ENCODE results near the gene RBM45. TPM values are rescaled to one million over a fixed set of nuclear protein-coding genes. Genes with fewer than 3 reads are reported as not detected.

The RBM45 gene
- polyA plus RNA-seq, 4 donors = 17.6 to 24.8 (median 21.9) TPM

DNA sequence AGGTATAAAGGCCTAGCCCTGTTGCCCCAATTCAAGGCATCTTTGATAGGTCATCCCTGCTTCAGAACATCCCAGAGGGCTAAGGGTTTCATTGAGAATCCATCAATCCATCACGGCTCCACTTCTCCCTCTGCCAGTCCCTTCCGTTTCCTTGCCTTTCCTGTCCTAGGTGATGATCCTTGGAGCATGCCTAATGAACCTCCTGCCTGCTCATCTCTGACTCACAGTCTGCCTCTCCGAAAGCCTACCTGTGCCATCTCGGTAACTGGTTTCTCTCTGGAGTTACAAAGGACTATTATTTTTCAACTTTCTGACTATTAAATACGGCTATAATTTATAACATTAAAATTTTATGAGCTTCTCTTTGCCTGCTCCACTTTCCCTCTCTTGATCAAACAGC is 45.3 kb downstream of the RBM45 start:
- DNase-seq (ENCODE audit: low read depth in 4 of 4, low spot score in 3 of 4) = no peak

DNA sequence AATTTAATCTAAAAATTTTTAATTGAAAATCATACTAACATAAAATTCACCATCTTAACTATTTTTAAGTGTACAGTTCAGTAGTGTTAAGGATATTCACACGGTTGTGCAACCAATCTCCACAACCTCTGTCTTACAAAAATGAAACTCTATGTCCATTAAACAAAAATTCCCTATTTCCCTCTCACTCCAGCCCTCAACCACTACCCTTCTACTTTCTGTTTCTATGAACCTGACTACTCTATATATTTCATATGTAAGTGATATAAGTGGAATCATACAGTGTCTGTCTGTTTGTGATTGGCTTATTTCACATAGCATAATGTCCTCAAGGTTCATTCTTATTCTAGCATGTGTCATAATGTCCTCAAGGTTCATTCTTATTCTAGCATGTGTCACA is 47.7 kb downstream of the RBM45 start:
- no peak for DNase-seq (ENCODE audit: low read depth in 4 of 4, low spot score in 3 of 4)

DNA sequence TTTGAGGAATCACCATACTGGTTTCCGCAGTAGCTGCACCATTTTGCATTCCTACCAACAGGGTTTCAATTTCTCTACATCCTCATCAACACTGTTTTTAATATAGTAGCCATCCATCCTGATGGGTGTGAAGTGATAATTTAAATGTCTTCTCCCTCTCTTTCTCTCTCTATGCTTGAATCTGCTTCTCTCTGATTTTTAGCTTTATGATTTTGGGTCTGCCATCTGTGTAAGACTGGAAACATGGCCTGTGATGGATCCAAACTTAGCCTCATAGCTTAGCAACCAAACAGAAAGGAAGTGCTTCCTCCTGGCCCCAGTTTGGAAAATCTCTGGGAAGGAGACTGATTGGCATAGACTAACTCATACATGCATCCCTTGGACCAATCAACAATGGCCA is 48.4 kb downstream of the RBM45 start:
- no peak for DNase-seq (ENCODE audit: low read depth in 4 of 4, low spot score in 3 of 4)

DNA sequence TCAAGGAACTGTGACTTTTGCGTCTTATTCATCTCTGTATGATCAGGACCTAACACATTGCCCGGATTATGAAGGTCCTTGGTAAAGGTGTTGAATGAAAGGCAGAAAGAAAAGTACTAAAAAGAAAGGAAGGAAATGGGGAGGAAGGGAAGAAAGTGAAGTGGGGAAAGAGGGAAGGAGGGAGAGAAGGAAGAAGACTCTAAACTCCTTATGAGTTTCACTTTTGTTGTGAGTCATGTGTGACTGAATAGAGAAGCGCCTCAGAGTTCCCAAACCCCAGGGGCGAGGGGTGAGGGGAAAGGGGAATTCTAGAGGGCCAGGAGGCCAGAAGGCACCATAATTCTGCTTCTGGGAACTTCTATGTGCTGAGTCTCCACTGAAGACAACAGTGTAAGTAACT is 51.2 kb downstream of the RBM45 start:
- no peak for DNase-seq (ENCODE audit: low read depth in 4 of 4, low spot score in 3 of 4)

DNA sequence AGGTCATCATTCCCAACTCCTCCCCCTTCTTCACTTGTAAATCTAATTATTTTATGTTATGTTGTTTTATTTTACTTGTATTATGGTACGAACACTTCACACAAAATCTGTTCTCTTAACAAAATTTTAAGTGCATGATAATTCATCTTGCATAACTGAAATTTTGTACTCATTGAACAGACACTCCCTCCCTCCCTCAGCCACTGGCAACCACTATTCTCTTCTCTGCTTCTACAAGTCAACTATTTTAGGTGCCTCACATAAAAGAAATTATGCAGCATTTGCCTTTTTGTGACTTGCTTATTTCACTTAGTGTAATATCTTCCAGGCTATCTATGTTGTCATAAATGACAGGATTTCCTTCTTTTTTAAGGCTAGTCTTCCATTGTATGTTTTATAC is 51.7 kb downstream of the RBM45 start:
- DNase-seq (ENCODE audit: low read depth in 4 of 4, low spot score in 3 of 4) = no peak

DNA sequence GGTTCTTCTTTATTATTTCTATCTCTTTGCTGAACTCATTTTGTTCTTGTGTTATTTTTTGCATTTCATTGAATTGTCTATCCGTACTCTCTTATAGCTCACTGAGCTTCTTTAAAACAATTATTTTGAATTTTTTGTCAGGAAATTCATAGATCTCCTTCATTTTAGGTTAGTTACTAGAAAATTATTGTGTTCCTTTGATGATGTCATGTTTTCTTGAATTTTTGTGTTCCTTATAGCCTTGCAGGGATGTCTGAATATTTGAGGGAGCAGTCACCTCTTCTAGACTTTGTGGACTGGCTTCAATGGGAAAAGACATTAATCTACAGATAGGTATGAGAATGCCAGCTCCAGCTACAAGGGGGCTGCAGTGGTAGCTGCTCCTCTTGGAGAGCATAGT is 61.4 kb downstream of the RBM45 start:
- DNase-seq (ENCODE audit: low read depth in 4 of 4, low spot score in 3 of 4) = no peak

DNA sequence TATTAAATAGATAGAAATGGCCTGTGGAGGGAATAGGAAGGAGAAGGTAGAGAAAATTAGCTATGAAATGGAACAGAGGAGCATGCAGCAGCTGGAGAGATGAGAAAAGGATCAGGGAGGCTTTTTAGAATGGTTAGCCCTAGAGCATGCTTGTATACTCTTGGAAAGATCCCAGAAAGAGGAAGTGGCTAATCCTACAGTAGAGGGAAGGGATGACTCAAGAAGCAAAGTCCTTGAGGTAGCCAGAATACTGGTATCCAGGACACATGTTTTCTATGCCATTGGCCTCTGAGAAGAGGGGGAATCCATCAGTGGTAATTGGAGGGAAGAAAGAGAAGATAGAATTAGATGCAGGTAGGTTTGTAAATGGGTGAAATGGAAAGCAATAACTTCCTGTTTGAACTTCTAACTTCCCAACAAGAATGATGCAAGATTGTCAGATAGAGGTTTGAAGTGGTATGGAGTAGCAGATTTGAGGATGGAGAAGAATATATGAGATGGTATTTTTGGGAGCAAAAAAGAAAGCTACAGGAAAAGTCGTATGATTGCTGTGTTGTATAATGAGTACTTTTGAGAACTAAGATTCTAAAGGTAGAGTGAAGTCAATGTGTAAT is 64.9 kb downstream of the RBM45 start:
- no peak for DNase-seq (ENCODE audit: low read depth in 4 of 4, low spot score in 3 of 4)

Other genes starting within 250 kb of the RBM45 start
- gene PDE11A, start 39.7 kb upstream of the RBM45 start, polyA plus RNA-seq (ENCODE audit: insufficient read length in 4 of 4) = 1 to 10 TPM; 4.8 to 9.8 (median 7.1) TPM
- 1 to 10 TPM; 3.8 to 6.1 (median 6.0) TPM for gene OSBPL6, start 82.1 kb downstream of the RBM45 start, polyA plus RNA-seq (ENCODE audit: insufficient read length in 4 of 4)